Brain pericyte (primary cell): ENCODE measurements around the gene TBCK.

Experiments used
- DNase-seq: peaks from one replicate; pipeline ENCODE4 v3.0.0-alpha.2; 2012; ENCODE audit warnings: low read depth, low spot score

Gene TBCK

GRCh38 chr4:106046083-106046482, 269.9 kb downstream of the TBCK start:
- DNase-seq = no peak

- no peak for DNase-seq
Observed at GRCh38 chr4:106041294-106042002, 274.6 kb downstream of the TBCK start.

- DNase-seq = no peak
Observed at GRCh38 chr4:106039796-106040195, 276.2 kb downstream of the TBCK start.

GRCh38 chr4:106038908-106039307, 277.1 kb downstream of the TBCK start:
- DNase-seq = no peak

GRCh38 chr4:106038012-106038411, 278.0 kb downstream of the TBCK start:
- no peak for DNase-seq

GRCh38 chr4:106036848-106037247, 279.2 kb downstream of the TBCK start:
- DNase-seq = no peak

GRCh38 chr4:106036334-106036733, 279.7 kb downstream of the TBCK start:
- no peak for DNase-seq

- DNase-seq = no peak
Observed at GRCh38 chr4:106035204-106035603, 280.8 kb downstream of the TBCK start.

GRCh38 chr4:106034751-106035150, 281.3 kb downstream of the TBCK start:
- no peak for DNase-seq

GRCh38 chr4:106034220-106034619, 281.8 kb downstream of the TBCK start:
- DNase-seq = no peak

- DNase-seq = no peak
Observed at GRCh38 chr4:106033469-106033868, 282.5 kb downstream of the TBCK start.

GRCh38 chr4:106032851-106033286, 283.1 kb downstream of the TBCK start:
- no peak for DNase-seq

- DNase-seq = no peak
Observed at GRCh38 chr4:106022454-106022853, 293.6 kb downstream of the TBCK start.

- DNase-seq = no peak
Observed at GRCh38 chr4:106021737-106022410, 294.1 kb downstream of the TBCK start.

- DNase-seq = no peak
Observed at GRCh38 chr4:106019771-106020170, 296.2 kb downstream of the TBCK start.

GRCh38 chr4:106017975-106018374, 298.0 kb downstream of the TBCK start:
- no peak for DNase-seq

GRCh38 chr4:106011387-106011786, 304.6 kb downstream of the TBCK start:
- no peak for DNase-seq

GRCh38 chr4:106010761-106011160, 305.2 kb downstream of the TBCK start:
- no peak for DNase-seq

GRCh38 chr4:106002994-106003393, 313.0 kb downstream of the TBCK start:
- DNase-seq = no peak

- no peak for DNase-seq
Observed at GRCh38 chr4:105998171-105999063, 317.6 kb downstream of the TBCK start.

- DNase-seq = no peak
Observed at GRCh38 chr4:105996845-105997244, 319.2 kb downstream of the TBCK start.

GRCh38 chr4:105994841-105995501, 321.0 kb downstream of the TBCK start:
- no peak for DNase-seq
